Endothelial cell of umbilical vein (primary cell): ENCODE measurements around the gene NHS.

ENCODE experiments used
- EZH2 ChIP-seq: IDR thresholded peaks from 2 replicates; pipeline ENCODE4 v1.6.1; 2012; ENCODE audit warnings: borderline replicate concordance, low read depth, mild to moderate bottlenecking, moderate library complexity, low read length, inconsistent platforms; ENCODE audit not compliant: severe bottlenecking
- JUN ChIP-seq: IDR thresholded peaks from 2 replicates; pipeline ENCODE4 v1.6.1; 2011; ENCODE audit warnings: borderline replicate concordance, low read depth; ENCODE audit not compliant: insufficient read length, insufficient read depth
- POLR2A ChIP-seq: IDR thresholded peaks from 2 replicates; pipeline ENCODE4 v1.6.1; 2012; ENCODE audit warnings: low read depth, mild to moderate bottlenecking, control low read depth, low read length
- TF ChIP-seq, protein P1 (sequence below), 2 donors: IDR thresholded peaks; 1 replicate in 1 of 2; 2 replicates in 1 of 2; pipeline ENCODE4 v1.5.1; 2011; ENCODE audit warnings: low read length in 2 of 2, mild to moderate bottlenecking in 2 of 2, moderate library complexity in 2 of 2, control low read depth in 1 of 2, inconsistent platforms in 1 of 2, low read depth in 1 of 2; ENCODE audit not compliant: insufficient read depth in 1 of 2; ENCODE audit errors: extremely low read depth in 1 of 2
- TF ChIP-seq, protein P2 (sequence below): IDR thresholded peaks from 2 replicates; pipeline ENCODE4 v1.6.1; 2011; ENCODE audit not compliant: insufficient read depth, insufficient read length

DNA sequence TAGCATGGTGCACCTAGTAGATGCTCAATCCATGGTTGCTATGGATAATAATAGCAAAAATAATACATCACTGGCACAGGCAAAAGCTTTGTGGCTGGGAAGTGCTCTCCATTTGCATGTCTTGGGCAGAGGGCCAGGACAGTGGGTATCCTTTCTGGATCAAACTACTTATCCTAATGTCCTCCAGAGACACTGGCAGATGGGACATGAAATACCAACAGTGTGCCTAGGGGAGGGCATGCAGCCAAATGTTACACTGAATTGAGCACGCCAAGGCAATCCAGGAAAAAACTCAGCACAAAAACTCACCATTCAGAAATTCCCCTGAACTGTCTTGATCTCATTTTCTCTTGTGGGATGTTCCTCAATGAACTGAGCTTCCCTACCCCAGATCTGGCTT is 263.7 kb downstream of the NHS start:
- TF ChIP-seq, protein P1, sequence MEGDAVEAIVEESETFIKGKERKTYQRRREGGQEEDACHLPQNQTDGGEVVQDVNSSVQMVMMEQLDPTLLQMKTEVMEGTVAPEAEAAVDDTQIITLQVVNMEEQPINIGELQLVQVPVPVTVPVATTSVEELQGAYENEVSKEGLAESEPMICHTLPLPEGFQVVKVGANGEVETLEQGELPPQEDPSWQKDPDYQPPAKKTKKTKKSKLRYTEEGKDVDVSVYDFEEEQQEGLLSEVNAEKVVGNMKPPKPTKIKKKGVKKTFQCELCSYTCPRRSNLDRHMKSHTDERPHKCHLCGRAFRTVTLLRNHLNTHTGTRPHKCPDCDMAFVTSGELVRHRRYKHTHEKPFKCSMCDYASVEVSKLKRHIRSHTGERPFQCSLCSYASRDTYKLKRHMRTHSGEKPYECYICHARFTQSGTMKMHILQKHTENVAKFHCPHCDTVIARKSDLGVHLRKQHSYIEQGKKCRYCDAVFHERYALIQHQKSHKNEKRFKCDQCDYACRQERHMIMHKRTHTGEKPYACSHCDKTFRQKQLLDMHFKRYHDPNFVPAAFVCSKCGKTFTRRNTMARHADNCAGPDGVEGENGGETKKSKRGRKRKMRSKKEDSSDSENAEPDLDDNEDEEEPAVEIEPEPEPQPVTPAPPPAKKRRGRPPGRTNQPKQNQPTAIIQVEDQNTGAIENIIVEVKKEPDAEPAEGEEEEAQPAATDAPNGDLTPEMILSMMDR (IDR thresholded peaks at IDR 0.05; ENCODE audit: extremely low read depth in 1 of 2, insufficient read depth in 1 of 2, low read depth in 1 of 2, low read length in 2 of 2) = no peak
- no peak for TF ChIP-seq JUN
- TF ChIP-seq POLR2A = no peak
- TF ChIP-seq, protein P2, sequence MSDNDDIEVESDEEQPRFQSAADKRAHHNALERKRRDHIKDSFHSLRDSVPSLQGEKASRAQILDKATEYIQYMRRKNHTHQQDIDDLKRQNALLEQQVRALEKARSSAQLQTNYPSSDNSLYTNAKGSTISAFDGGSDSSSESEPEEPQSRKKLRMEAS = no peak
- TF ChIP-seq EZH2 = no peak
